Transverse colon (tissue), 4 donors: ENCODE data around the gene PSMA8. TPM values are rescaled to one million over a fixed set of nuclear protein-coding genes. Genes with fewer than 3 reads are reported as not detected.

Experiments
- DNase-seq: peaks from one replicate; pipeline ENCODE4 v3.0.0-alpha.2; 2019
- H3K27ac ChIP-seq, 4 donors: fragments of 200-600 bp; sonication (generic); 2 replicates each; pipeline ENCODE4 v1.5.1; 2016 to 2018; ENCODE audit warnings: inconsistent platforms in 4 of 4
- H3K27me3 ChIP-seq: fragments of 200-600 bp; sonication (generic); 2 replicates; pipeline ENCODE4 v1.5.1; 2017; ENCODE audit warnings: inconsistent platforms
- H3K36me3 ChIP-seq, 4 donors: fragments of 200-600 bp; sonication (generic); 2 replicates each; pipeline ENCODE4 v1.5.1; 2017 to 2019; ENCODE audit warnings: inconsistent platforms in 4 of 4
- H3K4me1 ChIP-seq, 4 donors: fragments of 200-600 bp; sonication (generic); 2 replicates each; pipeline ENCODE4 v1.5.1; 2017 to 2020; ENCODE audit warnings: inconsistent platforms in 4 of 4
- H3K4me3 ChIP-seq, 4 donors: fragments of 200-600 bp; sonication (generic); 1 replicate in 1 of 4; 2 replicates in 3 of 4; pipeline versions ENCODE4 v1.5.1 to v1.6.1; 2017 to 2019; ENCODE audit warnings: inconsistent platforms in 4 of 4
- H3K9me3 ChIP-seq, 2 donors: fragments of 200-600 bp; sonication (generic); 2 replicates each; pipeline ENCODE4 v1.5.1; 2017 to 2019; ENCODE audit warnings: inconsistent platforms in 2 of 2
- CTCF ChIP-seq, 5 experiments: fragments of 200-600 bp in 3 of 5; fragments of 450-650 bp in 2 of 5; sonication (generic) in 3 of 5; IDR thresholded peaks; 1 replicate in 2 of 5; 2 replicates in 3 of 5; pipeline ENCODE4 v1.5.1; 2016 to 2017; ENCODE audit warnings: antibody characterized with exemption in 5 of 5, inconsistent platforms in 3 of 5, mild to moderate bottlenecking in 2 of 5, moderate library complexity in 1 of 5
- EP300 ChIP-seq: sonication (generic); formaldehyde crosslinking; IDR thresholded peaks from one replicate; pipeline ENCODE4 v1.6.1; 2017; ENCODE audit warnings: antibody characterized with exemption, low read depth
- POLR2A ChIP-seq: fragments of 450-650 bp; IDR thresholded peaks from one replicate; pipeline ENCODE4 v1.6.1; 2016; ENCODE audit warnings: antibody characterized with exemption, mild to moderate bottlenecking, moderate library complexity
- POLR2AphosphoS5 ChIP-seq, 3 donors: sonication (generic); formaldehyde crosslinking; IDR thresholded peaks; one replicate each; pipeline ENCODE4 v1.6.1; 2016; ENCODE audit warnings: antibody characterized with exemption in 3 of 3
- WGBS, 2 donors: methylation state at CpG; one replicate each; pipeline ENCODE4 v1.1.5; 2018; ENCODE audit warnings: low coverage in 1 of 2; 5-methylcytosine and 5-hydroxymethylcytosine counted together
- in situ Hi-C, 4 donors: fragments of 200-750 bp; cut with MboI; loops; one replicate each; pipeline versions ENCODE4 v1.15.0 to v1.15.1; 2017; ENCODE audit warnings: low sequenced_read_pairs in 3 of 4, low pct_ligation_motif_present in 1 of 4, low pct_unique_long_range_greater_than_20kb in 1 of 4
- intact Hi-C: fragments of 100-400 bp; cut with DNase I; formaldehyde crosslinking; loops from one replicate; pipeline ENCODE4 v1.15.1; 2023; ENCODE audit warnings: low total_unique reads
- total RNA-seq, 4 donors: library from RNA; depleted of rRNA; stranded (reverse); fragments of >200 nt; gene quantifications; one replicate each; pipeline ENCODE4 v1.1.0, GENCODE V29; 2016

PSMA8 gene
- total RNA-seq, 4 donors from 2014 or later, result not detected

DNA sequence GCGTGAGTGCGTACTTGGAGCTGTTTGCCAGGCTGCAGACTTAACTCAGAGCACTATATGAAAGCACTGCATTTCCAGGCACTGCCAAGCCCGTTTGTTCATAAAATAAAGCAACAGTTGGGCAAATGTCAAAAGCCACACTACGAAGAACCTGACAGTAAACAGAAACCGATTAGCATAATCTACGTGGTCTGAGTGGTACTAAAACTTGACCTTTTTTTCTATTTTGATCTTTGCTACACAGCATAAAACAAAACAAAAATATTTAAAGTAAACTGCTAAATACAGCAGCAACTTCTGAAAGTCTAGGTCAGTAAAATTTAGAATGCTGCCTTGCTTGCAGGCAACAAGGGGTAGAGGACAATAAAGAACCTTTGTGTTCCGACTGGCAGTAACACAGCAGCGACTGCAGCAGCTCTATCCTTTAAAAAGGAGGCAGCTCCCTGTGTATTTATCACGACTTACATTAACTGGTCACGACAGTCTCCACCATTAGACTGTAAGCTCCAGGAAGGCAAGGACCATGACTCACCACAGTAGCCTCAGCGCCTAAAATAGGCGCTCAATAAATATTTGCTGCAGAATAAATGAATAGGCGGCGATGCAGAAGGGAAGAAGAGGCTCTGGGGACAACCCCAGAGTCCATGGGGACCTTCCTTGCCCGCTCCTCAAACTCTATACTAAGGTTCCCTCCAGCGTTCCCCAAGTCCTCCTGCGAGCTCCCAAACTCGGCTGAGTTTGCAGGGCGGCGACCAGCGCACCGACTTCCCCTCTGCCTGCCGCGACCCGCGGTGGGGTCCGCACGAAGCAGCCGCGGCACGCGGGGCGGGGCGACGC lies 44.2 kb upstream of the PSMA8 start:
- Histone ChIP-seq H3K9me3 (no peaks in the 10 kb centered on the region), H3K27me3 (no peaks in the 10 kb centered on the region), H3K27ac (peak overlapping the region; percentile 90 to 95 (median 94)), H3K4me1 (peaks cover 9 to 32% (median 20%) of the 10 kb centered on the region in 4 donors), H3K4me3 (peak overlapping the region; percentile 35 to 74 (median 68)), H3K36me3 (peaks cover 0 to 14% (median 3%) of the 10 kb centered on the region in 4 donors)
- in situ Hi-C loops (no loop called here), intact Hi-C loops (no loop called here)
- WGBS, 2 donors, result 1% methylated on average over 9 to 34 of the region's 35 CpGs
- DNase-seq, result no peak
- TF ChIP-seq POLR2AphosphoS5 (IDR thresholded peaks at IDR 0.05) (no peak), EP300 (no peak), POLR2A (no peak)

GRCh38 chr18:26090130-26091046 lies 43.3 kb upstream of the PSMA8 start, which contains the start of gene SS18:
Gene SS18, minus strand, starts transcription at chr18:26090613. Its CDS starts 44 bp downstream, at chr18:26090569.
- Histone ChIP-seq H3K4me3 (peak within 1 kb of the TSS; percentile 56 to 74 (median 68)), H3K4me1 (peaks cover 9 to 32% (median 20%) of the 10 kb centered on the region in 4 donors), H3K27ac (peak within 1 kb of the TSS; percentile 90 to 95 (median 94)), H3K27me3 (no peaks in the 10 kb centered on the region), H3K9me3 (no peaks in the 10 kb centered on the region), H3K36me3 (peaks cover 0 to 14% (median 1%) of the 10 kb centered on the region in 4 donors)
- peak; percentile 95 for DNase-seq
- in situ Hi-C loops (no loop called here), intact Hi-C loops (no loop called here)
- no peak for TF ChIP-seq EP300
- TF ChIP-seq POLR2AphosphoS5 (IDR thresholded peaks at IDR 0.05), result peak; percentile 75 to 83 (median 77)
- TF ChIP-seq POLR2A, result peak; percentile 69
- peak in 2 of 5 experiments; percentile 18 to 21 for TF ChIP-seq CTCF (IDR thresholded peaks at IDR 0.05)
- 1% methylated on average over 54 of the region's 89 CpGs; no CpG with 5 or more reads in 1 of the 2 donors for WGBS, 2 donors

- Histone ChIP-seq H3K27me3 (no peaks in the 10 kb centered on the region), H3K4me1 (peaks cover 9 to 32% (median 20%) of the 10 kb centered on the region in 4 donors), H3K4me3 (peak overlapping the region; percentile 56 to 74 (median 68)), H3K9me3 (no peaks in the 10 kb centered on the region), H3K27ac (peak overlapping the region; percentile 90 to 95 (median 94)), H3K36me3 (peaks cover 0 to 10% (median 0%) of the 10 kb centered on the region in 4 donors)
- in situ Hi-C loops, result no loop called here
- WGBS, 2 donors, result 2 to 18% methylated on average over 2 to 24 of the region's 29 CpGs
- intact Hi-C loops, result no loop called here
- no peak for DNase-seq
- TF ChIP-seq CTCF (IDR thresholded peaks at IDR 0.05) (no peak), EP300 (no peak), POLR2A (no peak), POLR2AphosphoS5 (IDR thresholded peaks at IDR 0.05) (peak in 1 of 3 donors; percentile 18)
Observed at GRCh38 chr18:26091047-26091630, 42.5 kb upstream of the PSMA8 start.

DNA sequence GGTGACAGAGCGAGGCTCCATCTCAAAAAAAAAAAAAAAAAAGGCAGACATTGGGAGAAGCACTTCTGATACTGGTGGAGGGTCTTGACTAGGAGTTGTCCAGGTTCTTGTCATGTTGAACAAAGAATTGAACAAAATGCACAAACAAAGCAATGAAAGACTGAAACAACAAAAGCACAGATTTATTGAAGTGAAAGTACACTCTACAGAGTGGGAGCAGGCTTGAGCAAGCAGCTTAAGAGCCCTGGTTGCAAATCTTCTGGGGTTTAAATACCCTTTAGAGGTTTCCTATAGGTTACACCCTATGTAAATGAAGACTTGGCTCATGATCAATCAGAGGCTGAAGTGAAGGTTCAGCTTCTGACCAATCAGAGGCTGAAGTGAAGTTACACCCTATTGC lies 36.8 kb upstream of the PSMA8 start:
- intact Hi-C loops, result no loop called here
- in situ Hi-C loops, result no loop called here
- no peak for DNase-seq
- Histone ChIP-seq H3K4me1 (no peaks in the 10 kb centered on the region), H3K4me3 (no peak overlapping the region), H3K9me3 (no peaks in the 10 kb centered on the region), H3K27ac (no peak overlapping the region), H3K27me3 (no peaks in the 10 kb centered on the region), H3K36me3 (no peaks in the 10 kb centered on the region)
- TF ChIP-seq EP300 (no peak), CTCF (IDR thresholded peaks at IDR 0.05) (no peak), POLR2A (no peak), POLR2AphosphoS5 (IDR thresholded peaks at IDR 0.05) (no peak)
- WGBS, 2 donors, result 94% methylated on average over 1 of the region's 1 CpG; no CpG with 5 or more reads in 1 of the 2 donors
